IPS-15b (cell line): Measurements from ENCODE around the gene PML.

ENCODE experiments used
- H3K27me3 ChIP-seq: one replicate; pipeline ENCODE4 v1.6.1; 2013; ENCODE audit warnings: low read length; ENCODE audit not compliant: control insufficient read depth, insufficient read depth
- H3K36me3 ChIP-seq: one replicate; pipeline ENCODE4 v1.6.1; 2013; ENCODE audit warnings: low read length; ENCODE audit not compliant: control insufficient read depth, insufficient read depth
- H3K4me1 ChIP-seq: one replicate; pipeline ENCODE4 v1.6.1; 2013; ENCODE audit warnings: mild to moderate bottlenecking, low read length; ENCODE audit not compliant: control insufficient read depth, insufficient read depth
- H3K4me3 ChIP-seq: one replicate; pipeline ENCODE4 v1.5.1; 2013; ENCODE audit warnings: low read depth, low read length
- H3K9ac ChIP-seq: one replicate; pipeline ENCODE4 v1.6.1; 2013; ENCODE audit warnings: low read depth, mild to moderate bottlenecking, low read length
- H3K9me3 ChIP-seq: one replicate; pipeline ENCODE4 v1.6.1; 2013; ENCODE audit warnings: mild to moderate bottlenecking, low read length; ENCODE audit not compliant: control insufficient read depth, insufficient read depth

The PML gene

GRCh38 chr15:73988445-73988969 is 6.0 kb upstream of the PML start:
- H3K4me1 ChIP-seq: peaks cover 3% of the 10 kb centered on the region

DNA sequence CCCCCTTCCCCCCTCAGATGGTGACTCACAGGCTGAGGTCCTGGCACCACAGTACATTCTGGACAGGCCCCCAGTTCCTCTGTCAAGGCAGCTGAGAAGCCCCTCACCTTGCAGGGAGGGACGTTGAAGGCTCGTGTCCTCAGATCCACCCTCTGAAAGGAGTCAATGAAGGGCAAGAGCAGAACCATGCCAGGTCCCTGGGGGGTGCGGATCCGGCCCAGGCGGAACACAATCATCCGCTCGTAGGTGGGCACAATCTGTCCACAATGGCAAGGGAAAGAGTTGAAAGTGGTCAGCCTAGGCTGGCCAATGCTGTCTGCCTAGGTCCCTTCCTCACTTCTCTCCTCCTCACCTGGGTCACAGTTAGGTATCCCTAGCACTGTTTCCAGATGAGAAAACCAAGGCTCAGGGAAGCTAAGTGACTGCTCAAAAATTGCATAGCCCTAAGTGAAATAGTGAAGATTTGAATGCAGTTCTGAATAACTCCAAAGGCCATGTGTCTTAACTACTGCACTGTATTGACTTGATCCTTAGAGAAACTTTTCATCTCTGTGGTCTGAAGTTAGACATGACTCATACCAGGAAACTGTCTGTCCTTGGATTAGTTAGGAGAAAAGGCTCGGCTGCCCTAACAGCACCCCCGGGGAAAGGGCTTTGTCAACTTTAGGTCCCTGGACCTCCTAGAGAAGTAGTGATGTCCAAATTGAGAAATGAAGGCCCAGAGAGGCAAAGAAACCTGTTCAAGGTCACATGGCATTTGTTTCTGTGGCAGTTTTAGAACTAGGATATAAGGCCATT is 5.3 kb upstream of the PML start:
- Histone ChIP-seq H3K36me3 (no peaks in the 10 kb centered on the region), H3K4me1 (peaks cover 3% of the 10 kb centered on the region), H3K9me3 (no peaks in the 10 kb centered on the region), H3K9ac (no peak overlapping the region), H3K27me3 (peaks cover 16% of the 10 kb centered on the region), H3K4me3 (no peak overlapping the region)

More at GRCh38 chr15:73988445-73988969, 6.0 kb upstream of the PML start:
- H3K9me3 ChIP-seq: no peaks in the 10 kb centered on the region
- H3K9ac ChIP-seq: no peak overlapping the region
- no peak overlapping the region for H3K4me3 ChIP-seq
- H3K36me3 ChIP-seq: no peaks in the 10 kb centered on the region
- H3K27me3 ChIP-seq: peaks cover 10% of the 10 kb centered on the region

DNA sequence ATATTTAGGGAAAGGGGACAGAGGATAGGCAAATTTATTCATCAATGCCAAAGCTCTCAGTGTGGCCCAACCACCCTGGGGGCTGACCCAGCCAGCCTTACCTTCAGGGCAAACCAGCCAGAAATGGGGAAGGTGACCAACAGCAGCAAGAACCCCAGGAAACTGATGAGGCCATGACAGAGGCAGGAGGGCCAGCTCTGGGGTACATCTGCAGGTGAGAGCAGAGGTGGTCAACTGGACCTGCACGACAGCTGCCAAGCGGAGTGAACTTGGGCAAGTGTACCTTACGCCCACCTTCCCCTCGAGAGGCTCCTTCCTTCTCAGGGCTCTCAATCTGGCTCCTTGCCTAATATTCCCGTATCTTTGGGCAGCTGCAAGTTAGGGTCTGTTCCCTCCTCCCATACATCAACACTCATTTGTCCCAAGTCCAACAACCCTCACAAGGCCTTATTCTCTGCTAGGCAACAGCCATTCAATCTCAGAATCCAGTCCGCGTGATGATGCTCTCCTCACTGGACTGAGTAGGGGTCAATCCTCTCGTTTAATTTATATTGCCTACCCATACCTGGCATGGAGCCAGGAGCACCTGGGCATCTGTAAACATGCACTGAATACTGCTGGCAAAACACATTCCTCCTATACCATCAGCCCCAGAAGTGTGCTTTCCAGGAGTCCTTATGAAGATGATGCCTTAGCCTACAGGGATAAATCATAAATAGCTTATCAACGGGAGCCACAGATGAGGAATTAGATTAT is 4.1 kb upstream of the PML start:
- Histone ChIP-seq H3K9me3 (no peaks in the 10 kb centered on the region), H3K4me1 (peaks cover 3% of the 10 kb centered on the region), H3K9ac (no peak overlapping the region), H3K36me3 (no peaks in the 10 kb centered on the region), H3K27me3 (peaks cover 16% of the 10 kb centered on the region), H3K4me3 (no peak overlapping the region)

DNA sequence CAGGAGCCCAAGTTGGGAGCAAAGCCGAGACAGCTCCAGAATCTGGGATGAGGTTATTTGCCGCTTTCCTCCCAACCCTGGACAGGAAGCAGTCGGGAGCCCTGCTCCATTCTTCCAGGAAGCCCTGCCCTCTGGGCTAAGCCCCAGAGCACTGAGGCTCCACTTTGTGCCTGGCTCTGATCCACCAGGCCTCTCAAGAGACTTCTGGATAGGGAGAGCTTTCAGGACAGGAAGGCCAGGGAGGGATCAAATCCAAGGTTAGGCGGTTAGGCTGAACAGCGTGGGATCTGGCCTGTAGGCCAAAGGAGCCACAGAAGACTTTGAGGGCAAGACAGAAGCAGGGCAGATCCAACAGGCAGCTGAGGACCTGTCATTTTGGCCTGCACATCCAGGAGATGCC is 3.3 kb upstream of the PML start:
- Histone ChIP-seq H3K4me1 (peaks cover 3% of the 10 kb centered on the region), H3K9ac (no peak overlapping the region), H3K4me3 (peak overlapping the region; percentile 61), H3K36me3 (no peaks in the 10 kb centered on the region), H3K27me3 (peaks cover 16% of the 10 kb centered on the region), H3K9me3 (no peaks in the 10 kb centered on the region)

DNA sequence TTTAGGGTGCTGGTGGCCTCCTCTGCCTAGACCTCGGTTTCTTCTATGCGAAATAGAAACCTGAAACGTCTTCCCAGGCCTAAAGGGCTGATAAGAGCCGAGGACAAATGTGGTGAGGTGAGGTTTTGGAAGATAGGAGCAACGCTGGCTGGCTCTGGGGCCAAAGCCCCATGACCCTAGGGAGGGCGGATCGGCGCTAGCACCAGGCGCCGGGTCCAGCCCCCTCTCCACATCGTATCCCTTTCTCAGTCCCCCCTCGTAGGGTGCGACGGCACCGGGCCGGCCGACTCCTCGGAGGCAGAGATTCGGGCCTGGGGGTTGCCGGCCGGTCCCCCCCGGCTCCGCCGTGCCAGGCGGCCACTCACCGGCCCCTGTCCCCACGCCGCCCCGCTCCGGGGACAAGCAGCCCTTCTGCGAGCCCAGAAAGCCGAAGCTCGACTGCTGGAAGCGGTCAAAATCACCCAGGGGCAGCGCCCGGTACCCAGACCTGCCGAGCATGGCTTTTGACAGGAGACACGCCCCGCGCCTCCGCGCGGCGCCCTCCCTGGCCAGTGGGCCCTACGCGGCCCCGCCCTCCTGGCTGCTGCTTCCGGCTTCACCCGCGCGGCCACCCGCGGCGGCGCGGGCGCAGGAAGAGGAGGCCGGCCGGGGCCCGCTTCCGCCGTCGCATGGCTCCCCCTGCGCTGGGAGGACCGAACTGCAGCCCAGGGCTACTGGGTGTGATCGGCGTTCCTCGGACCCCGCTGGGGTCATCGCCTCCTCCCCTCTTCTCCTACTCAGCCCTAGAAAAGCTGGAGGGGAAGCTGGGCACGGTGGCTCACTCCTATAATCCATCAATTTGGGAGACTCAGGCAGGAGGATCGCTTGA is 2.6 kb upstream of the PML start, which contains the start of gene STOML1:
Gene STOML1 (minus strand): TSS at position 570 of the 868 bp plus-strand sequence. CDS start 72 bp downstream, at position 498.
- Histone ChIP-seq H3K4me3 (peak within 1 kb of the TSS; percentile 61), H3K4me1 (peaks cover 3% of the 10 kb centered on the region), H3K9me3 (no peaks in the 10 kb centered on the region), H3K9ac (no peak within 1 kb of the TSS), H3K36me3 (no peaks in the 10 kb centered on the region), H3K27me3 (peaks cover 16% of the 10 kb centered on the region)

- Histone ChIP-seq H3K4me1 (peaks cover 3% of the 10 kb centered on the region), H3K9me3 (no peaks in the 10 kb centered on the region), H3K4me3 (no peak overlapping the region), H3K27me3 (peaks cover 16% of the 10 kb centered on the region), H3K36me3 (no peaks in the 10 kb centered on the region), H3K9ac (no peak overlapping the region)
Measured at GRCh38 chr15:73992594-73992898, 2.0 kb upstream of the PML start.

DNA sequence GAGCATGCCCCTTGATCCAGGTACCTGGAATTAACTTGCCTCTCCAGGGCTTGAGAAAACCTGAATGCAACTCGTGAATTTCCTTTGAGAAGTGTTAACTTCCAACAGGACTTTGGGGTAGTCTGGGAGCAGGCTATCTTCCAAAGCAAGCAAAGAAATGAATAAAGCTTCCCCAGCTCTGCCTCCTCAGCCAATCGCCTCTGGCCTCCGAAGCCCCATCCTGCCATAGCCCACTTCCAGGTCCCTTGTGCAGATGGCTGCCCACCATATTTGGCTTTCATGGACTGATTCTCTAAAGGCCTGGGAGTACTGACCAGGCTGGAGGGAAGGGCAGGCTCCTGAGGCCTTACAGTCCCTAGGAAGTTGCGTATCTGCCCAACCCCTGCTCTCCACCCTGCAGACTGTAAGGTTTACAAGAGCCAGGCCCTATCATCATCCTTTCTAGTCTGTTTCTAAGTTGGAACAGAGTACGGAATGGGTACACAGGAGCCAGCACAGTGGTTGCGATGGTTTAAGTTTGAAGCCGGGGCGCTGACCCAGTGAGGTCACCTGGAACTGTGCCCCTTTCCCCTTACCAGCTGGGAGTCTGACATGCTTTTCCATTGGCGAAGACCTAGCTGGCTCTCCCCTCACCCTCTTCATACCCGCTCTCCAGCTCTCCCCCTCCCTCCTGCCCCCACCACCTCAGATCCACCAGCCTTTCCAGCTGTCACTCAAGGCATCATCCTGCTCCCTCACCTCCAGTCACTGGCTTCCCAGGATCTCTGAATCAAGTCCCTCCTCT is 1.1 kb upstream of the PML start:
- Histone ChIP-seq H3K36me3 (peaks cover 1% of the 10 kb centered on the region), H3K9me3 (no peaks in the 10 kb centered on the region), H3K9ac (no peak overlapping the region), H3K4me3 (no peak overlapping the region), H3K27me3 (peaks cover 16% of the 10 kb centered on the region), H3K4me1 (peaks cover 3% of the 10 kb centered on the region)

DNA sequence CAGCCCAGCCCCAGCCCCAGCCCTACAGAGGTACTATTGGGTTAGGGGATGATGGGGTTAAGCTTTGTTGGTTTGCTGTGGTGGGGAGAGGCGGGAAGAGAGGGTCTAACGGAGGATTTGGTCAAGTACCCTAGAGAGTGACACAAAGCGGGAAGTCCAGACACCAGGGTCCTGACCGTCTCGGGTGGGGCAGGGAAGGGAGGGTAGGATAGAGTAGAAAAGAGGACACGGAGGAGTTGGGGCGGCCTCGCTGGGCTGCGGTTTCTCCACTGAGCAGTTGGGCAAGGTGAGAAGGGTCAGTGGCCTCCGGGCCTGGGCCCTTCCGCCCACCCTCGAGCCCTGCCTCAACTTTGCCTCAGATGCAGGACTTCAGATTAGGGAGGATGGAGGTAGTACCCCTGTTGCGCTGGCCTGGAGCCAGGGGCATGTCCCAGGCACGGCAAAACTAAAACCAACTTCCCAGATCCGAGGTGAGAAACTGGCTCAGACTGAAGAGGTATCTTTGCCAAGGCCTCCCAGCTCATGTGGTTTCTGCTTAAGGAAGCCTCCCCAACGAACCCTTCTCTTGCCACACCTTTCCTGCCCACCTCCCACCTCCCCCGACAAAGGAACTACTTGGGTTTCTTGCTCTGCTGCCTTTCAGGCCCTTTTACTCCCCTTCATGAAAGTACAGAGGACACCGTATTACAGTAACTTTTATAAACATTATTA is 551 bp downstream of the PML start:
- Histone ChIP-seq H3K27me3 (peaks cover 16% of the 10 kb centered on the region), H3K4me1 (peaks cover 3% of the 10 kb centered on the region), H3K36me3 (peaks cover 3% of the 10 kb centered on the region), H3K9me3 (no peaks in the 10 kb centered on the region), H3K4me3 (peak overlapping the region; percentile 63), H3K9ac (peak overlapping the region; percentile 66)

- Histone ChIP-seq H3K27me3 (peaks cover 16% of the 10 kb centered on the region), H3K9ac (no peak overlapping the region), H3K4me1 (peaks cover 2% of the 10 kb centered on the region), H3K9me3 (no peaks in the 10 kb centered on the region), H3K36me3 (peaks cover 3% of the 10 kb centered on the region), H3K4me3 (no peak overlapping the region)
Measured at GRCh38 chr15:73996267-73996666, 1.8 kb downstream of the PML start.

- Histone ChIP-seq H3K9ac (no peak overlapping the region), H3K4me3 (no peak overlapping the region), H3K4me1 (no peaks in the 10 kb centered on the region), H3K27me3 (peaks cover 16% of the 10 kb centered on the region), H3K36me3 (peaks cover 3% of the 10 kb centered on the region), H3K9me3 (no peaks in the 10 kb centered on the region)
Measured at GRCh38 chr15:73996939-73997338, 2.4 kb downstream of the PML start.
